Keratinocyte (primary cell): ENCODE results near the gene DDRGK1. TPM values are rescaled to one million over a fixed set of nuclear protein-coding genes. Genes with fewer than 3 reads are reported as not detected.

Experiments used
- DNase-seq: peaks from one replicate; pipeline ENCODE4 v3.0.0-alpha.2; 2011; ENCODE audit warnings: low read depth, missing footprints, low spot score
- FAIRE-seq: peaks from 2 replicates; lab custom pipeline; 2011; peaks lifted over from hg19 to GRCh38; lab: Jason Lieb, UNC
- H2AFZ ChIP-seq: 2 replicates; pipeline ENCODE4 v1.6.0; 2012; ENCODE audit warnings: low read length, control low read depth, inconsistent platforms; ENCODE audit not compliant: control insufficient read depth
- H3K27ac ChIP-seq: 2 replicates; pipeline ENCODE4 v1.5.1; 2011; ENCODE audit warnings: low read length; ENCODE audit not compliant: control insufficient read depth, insufficient read depth
- H3K27me3 ChIP-seq: 3 replicates; pipeline ENCODE4 v1.6.0; 2011; ENCODE audit warnings: low read length; ENCODE audit not compliant: control insufficient read depth, insufficient read depth; ENCODE audit errors: extremely low read depth
- H3K36me3 ChIP-seq, 2 experiments: 2 replicates in 1 of 2; 3 replicates in 1 of 2; pipeline ENCODE4 v1.5.1; 2011; ENCODE audit warnings: low read length in 2 of 2, mild to moderate bottlenecking in 1 of 2; ENCODE audit not compliant: control insufficient read depth in 2 of 2, insufficient read depth in 2 of 2; ENCODE audit errors: extremely low read depth in 1 of 2
- H3K4me1 ChIP-seq: 3 replicates; pipeline ENCODE4 v1.5.1; 2011; ENCODE audit warnings: low read length; ENCODE audit not compliant: control insufficient read depth, insufficient read depth; ENCODE audit errors: extremely low read depth
- H3K4me2 ChIP-seq: 3 replicates; pipeline ENCODE4 v1.6.0; 2011; ENCODE audit warnings: low read depth, low read length; ENCODE audit not compliant: control insufficient read depth, insufficient read depth; ENCODE audit errors: extremely low read depth
- H3K4me3 ChIP-seq, 3 experiments: fragments of 200-600 bp in 1 of 3; sonication (generic) in 1 of 3; 2 replicates in 2 of 3; 3 replicates in 1 of 3; pipeline ENCODE4 v1.5.1; 2011 to 2016; ENCODE audit warnings: low read length in 3 of 3, mild to moderate bottlenecking in 3 of 3, control low read depth in 2 of 3, inconsistent platforms in 1 of 3, low read depth in 1 of 3, mixed read lengths in 1 of 3, mixed run types in 1 of 3, moderate library complexity in 1 of 3; ENCODE audit not compliant: control insufficient read depth in 2 of 3, insufficient read depth in 2 of 3; ENCODE audit errors: extremely low read depth in 1 of 3
- H3K79me2 ChIP-seq: 2 replicates; pipeline ENCODE4 v1.6.0; 2012; ENCODE audit warnings: low read length; ENCODE audit not compliant: control insufficient read depth, insufficient read depth
- H3K9ac ChIP-seq: 3 replicates; pipeline ENCODE4 v1.6.0; 2011; ENCODE audit warnings: low read length; ENCODE audit not compliant: control insufficient read depth, insufficient read depth; ENCODE audit errors: extremely low read depth
- H3K9me1 ChIP-seq: 3 replicates; pipeline ENCODE4 v1.6.0; 2011; ENCODE audit warnings: low read length; ENCODE audit not compliant: control insufficient read depth, insufficient read depth; ENCODE audit errors: extremely low read depth
- H3K9me3 ChIP-seq: 2 replicates; pipeline ENCODE4 v1.5.1; 2012; ENCODE audit warnings: low read depth, low read length; ENCODE audit not compliant: control insufficient read depth
- H4K20me1 ChIP-seq: 3 replicates; pipeline ENCODE4 v1.6.0; 2011; ENCODE audit warnings: low read length; ENCODE audit not compliant: control insufficient read depth, insufficient read depth; ENCODE audit errors: extremely low read depth
- EZH2 ChIP-seq: IDR thresholded peaks from one replicate; pipeline ENCODE4 v1.6.1; 2012; ENCODE audit warnings: inconsistent platforms, mild to moderate bottlenecking, low read length, moderate library complexity
- dilution Hi-C: fragments of 300-500 bp; cut with MboI; formaldehyde crosslinking; loops from one replicate; pipeline ENCODE4 v1.7.0; 2020; ENCODE audit warnings: low sequenced_read_pairs; ENCODE audit not compliant: extremely low pct_ligation_motif_present
- polyA plus RNA-seq, 5 experiments: library from polyadenylated mRNA; depleted of rRNA in 3 of 5; stranded (reverse) in 3 of 5; stranded (forward) in 1 of 5; unstranded in 1 of 5; fragments of >200 nt; gene quantifications; 1 replicate in 1 of 5; 2 replicates in 3 of 5; 3 replicates in 1 of 5; pipeline versions ENCODE4 v1.2.1 to v1.2.3, GENCODE V29; 2011 to 2012; ENCODE audit warnings: missing spikeins in 2 of 5, low read depth in 1 of 5, low replicate concordance in 1 of 5
- TF ChIP-seq, protein P1 (sequence below), 3 experiments: IDR thresholded peaks in 1 of 3; conservative IDR thresholded peaks in 1 of 3; optimal IDR thresholded peaks in 1 of 3; 2 replicates in 2 of 3; 3 replicates in 1 of 3; pipeline versions ENCODE3 to v1.5.1; 2011; ENCODE audit warnings: low read length in 3 of 3, mild to moderate bottlenecking in 3 of 3, moderate library complexity in 2 of 3, control low read depth in 1 of 3, inconsistent platforms in 1 of 3; ENCODE audit not compliant: insufficient read depth in 2 of 3; ENCODE audit errors: extremely low read depth in 1 of 3

Gene DDRGK1
- polyA plus RNA-seq, 1 donor (not counting 4 experiments of a cell fraction or from before 2014, with no cell fraction given): 32.2 TPM

DNA sequence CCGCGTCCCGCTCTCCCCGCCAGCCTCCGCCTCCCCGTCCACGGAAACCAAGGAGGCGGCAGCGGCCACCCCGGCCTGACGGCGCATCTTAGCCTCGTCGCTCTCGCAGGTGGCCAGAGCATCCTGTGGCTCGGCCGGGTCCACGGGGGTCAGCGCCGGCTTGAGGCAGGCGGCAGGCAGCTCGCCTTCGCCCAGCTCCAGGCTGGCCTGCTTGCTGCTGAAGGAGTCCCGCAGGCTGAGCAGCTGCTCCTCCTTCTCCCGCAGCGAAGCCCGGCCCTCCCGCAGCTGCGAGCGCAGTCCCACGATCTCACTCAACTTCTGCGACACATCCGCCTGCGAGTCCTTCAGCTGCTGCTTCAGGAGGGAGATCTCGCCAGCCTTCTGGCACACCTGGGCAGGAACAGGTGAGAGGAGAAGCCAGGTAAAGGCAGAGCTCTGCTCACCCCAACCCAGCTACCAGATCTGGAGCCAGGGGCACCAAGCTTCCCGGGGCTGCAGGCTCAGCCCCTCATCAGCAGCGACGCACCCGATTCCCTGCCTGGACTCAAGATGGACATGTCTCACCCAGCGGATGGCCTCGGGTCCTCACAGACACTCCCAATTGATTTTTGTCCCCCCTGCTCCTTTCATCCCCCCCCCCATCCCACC, 39.6 kb downstream of the DDRGK1 start:
- Histone ChIP-seq H3K9ac (no peak overlapping the region), H3K36me3 (no peaks in the 10 kb centered on the region), H3K27me3 (peaks cover 24% of the 10 kb centered on the region), H2AFZ (no peak overlapping the region), H3K9me3 (no peaks in the 10 kb centered on the region), H3K79me2 (peaks cover under 1% of the 10 kb centered on the region), H3K4me1 (no peaks in the 10 kb centered on the region), H4K20me1 (no peaks in the 10 kb centered on the region), H3K4me3 (no peak overlapping the region), H3K27ac (no peak overlapping the region), H3K4me2 (peak overlapping the region; percentile 22), H3K9me1 (no peaks in the 10 kb centered on the region)
- FAIRE-seq (no peak), DNase-seq (no peak)
- no peak for TF ChIP-seq EZH2
- TF ChIP-seq, protein P1, sequence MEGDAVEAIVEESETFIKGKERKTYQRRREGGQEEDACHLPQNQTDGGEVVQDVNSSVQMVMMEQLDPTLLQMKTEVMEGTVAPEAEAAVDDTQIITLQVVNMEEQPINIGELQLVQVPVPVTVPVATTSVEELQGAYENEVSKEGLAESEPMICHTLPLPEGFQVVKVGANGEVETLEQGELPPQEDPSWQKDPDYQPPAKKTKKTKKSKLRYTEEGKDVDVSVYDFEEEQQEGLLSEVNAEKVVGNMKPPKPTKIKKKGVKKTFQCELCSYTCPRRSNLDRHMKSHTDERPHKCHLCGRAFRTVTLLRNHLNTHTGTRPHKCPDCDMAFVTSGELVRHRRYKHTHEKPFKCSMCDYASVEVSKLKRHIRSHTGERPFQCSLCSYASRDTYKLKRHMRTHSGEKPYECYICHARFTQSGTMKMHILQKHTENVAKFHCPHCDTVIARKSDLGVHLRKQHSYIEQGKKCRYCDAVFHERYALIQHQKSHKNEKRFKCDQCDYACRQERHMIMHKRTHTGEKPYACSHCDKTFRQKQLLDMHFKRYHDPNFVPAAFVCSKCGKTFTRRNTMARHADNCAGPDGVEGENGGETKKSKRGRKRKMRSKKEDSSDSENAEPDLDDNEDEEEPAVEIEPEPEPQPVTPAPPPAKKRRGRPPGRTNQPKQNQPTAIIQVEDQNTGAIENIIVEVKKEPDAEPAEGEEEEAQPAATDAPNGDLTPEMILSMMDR (optimal IDR thresholded peaks at IDR 0.05 in 1 of 3, IDR thresholded peaks at IDR 0.05 in 1 of 3, conservative IDR thresholded peaks at IDR 0.05 in 1 of 3; ENCODE audit: extremely low read depth in 1 of 3, insufficient read depth in 2 of 3, low read length in 3 of 3): no peak
- dilution Hi-C loops: no loop called here

- Histone ChIP-seq H3K4me3 (no peak overlapping the region), H2AFZ (no peak overlapping the region)
- dilution Hi-C loops: no loop called here
Measured at GRCh38 chr20:3164043-3164762, 40.3 kb downstream of the DDRGK1 start.

More at GRCh38 chr20:3164043-3164762, 40.3 kb downstream of the DDRGK1 start:
- H3K9ac ChIP-seq: no peak overlapping the region
- peaks cover under 1% of the 10 kb centered on the region for H4K20me1 ChIP-seq
- H3K27me3 ChIP-seq: peaks cover 24% of the 10 kb centered on the region
- no peak overlapping the region for H3K27ac ChIP-seq
- no peak overlapping the region for H3K4me2 ChIP-seq
- FAIRE-seq: no peak
- DNase-seq: no peak
- no peaks in the 10 kb centered on the region for H3K36me3 ChIP-seq
- no peaks in the 10 kb centered on the region for H3K9me3 ChIP-seq
- peaks cover 7% of the 10 kb centered on the region for H3K79me2 ChIP-seq
- no peaks in the 10 kb centered on the region for H3K4me1 ChIP-seq
- TF ChIP-seq, protein P1 (optimal IDR thresholded peaks at IDR 0.05 in 1 of 3, IDR thresholded peaks at IDR 0.05 in 1 of 3, conservative IDR thresholded peaks at IDR 0.05 in 1 of 3; ENCODE audit: extremely low read depth in 1 of 3, insufficient read depth in 2 of 3, low read length in 3 of 3): no peak
- no peak for TF ChIP-seq EZH2
- no peaks in the 10 kb centered on the region for H3K9me1 ChIP-seq
